ENCODE data around the gene EBF4.
"Not testable (repeated sequence)": the region's sequence is repeated elsewhere in the genome, so short reads cannot be mapped to it uniquely, and the experiment has no call there.

The EBF4 gene

DNA sequence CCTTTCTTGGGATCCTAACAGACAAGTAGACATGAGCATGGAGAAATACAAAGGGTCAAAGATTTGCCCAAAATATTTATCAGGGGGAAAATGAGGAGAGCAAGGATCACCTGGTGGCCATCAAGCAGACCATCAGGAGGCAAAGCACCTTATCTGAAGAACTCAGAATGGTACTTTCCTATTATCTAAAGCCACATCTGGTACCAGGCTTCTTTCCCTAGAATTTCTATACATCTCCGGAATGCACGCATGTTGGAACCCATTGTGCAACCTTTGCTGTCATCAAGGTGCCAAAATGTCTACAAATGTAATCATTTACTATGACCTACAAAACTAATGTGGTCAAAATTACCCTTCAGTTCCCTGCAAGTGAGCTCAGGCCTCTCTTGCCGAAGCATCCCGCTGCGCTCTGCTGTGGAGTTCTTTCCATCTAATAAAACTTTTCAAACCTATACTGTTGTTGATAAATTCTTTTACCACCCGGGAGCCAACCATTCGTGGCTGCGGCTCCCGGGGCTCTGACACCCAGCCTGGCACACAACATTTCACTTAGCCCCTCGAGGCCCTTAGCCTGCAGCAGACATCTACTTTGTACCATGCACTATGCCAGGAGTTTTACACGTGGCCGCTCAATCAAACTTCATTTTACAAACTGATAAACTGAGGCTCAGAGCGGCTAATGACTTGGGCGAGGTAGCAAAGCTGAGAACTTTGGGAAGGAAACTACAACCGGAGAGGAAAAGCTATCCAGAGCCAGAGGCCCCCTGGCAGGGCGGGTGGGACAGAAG lies 111.7 kb downstream of the EBF4 start:
- H3K4me3 Mint-ChIP-seq, result no peak overlapping the region

GRCh38 chr20:2804852-2805688 lies 112.5 kb downstream of the EBF4 start:
- peaks cover under 1% of the 10 kb centered on the region for H3K36me3 Mint-ChIP-seq (ENCODE audit: low read depth)
- H3K9me3 Mint-ChIP-seq, result no peaks in the 10 kb centered on the region
- no peak overlapping the region for H3K27ac Mint-ChIP-seq
- H3K27me3 Mint-ChIP-seq, result peaks cover 61% of the 10 kb centered on the region
- no peak overlapping the region for H3K4me3 Mint-ChIP-seq
- H3K4me1 Mint-ChIP-seq (ENCODE audit: low read depth), result peaks cover 10% of the 10 kb centered on the region
- DNase-seq, result no peak

More for the DNA sequence above, 111.7 kb downstream of the EBF4 start:
- peaks cover 70% of the 10 kb centered on the region for H3K27me3 Mint-ChIP-seq
- no peak overlapping the region for H3K27ac Mint-ChIP-seq
- no peaks in the 10 kb centered on the region for H3K9me3 Mint-ChIP-seq
- H3K36me3 Mint-ChIP-seq (ENCODE audit: low read depth), result peaks cover 3% of the 10 kb centered on the region
- peaks cover 19% of the 10 kb centered on the region for H3K4me1 Mint-ChIP-seq (ENCODE audit: low read depth)
- DNase-seq, result no peak

DNA sequence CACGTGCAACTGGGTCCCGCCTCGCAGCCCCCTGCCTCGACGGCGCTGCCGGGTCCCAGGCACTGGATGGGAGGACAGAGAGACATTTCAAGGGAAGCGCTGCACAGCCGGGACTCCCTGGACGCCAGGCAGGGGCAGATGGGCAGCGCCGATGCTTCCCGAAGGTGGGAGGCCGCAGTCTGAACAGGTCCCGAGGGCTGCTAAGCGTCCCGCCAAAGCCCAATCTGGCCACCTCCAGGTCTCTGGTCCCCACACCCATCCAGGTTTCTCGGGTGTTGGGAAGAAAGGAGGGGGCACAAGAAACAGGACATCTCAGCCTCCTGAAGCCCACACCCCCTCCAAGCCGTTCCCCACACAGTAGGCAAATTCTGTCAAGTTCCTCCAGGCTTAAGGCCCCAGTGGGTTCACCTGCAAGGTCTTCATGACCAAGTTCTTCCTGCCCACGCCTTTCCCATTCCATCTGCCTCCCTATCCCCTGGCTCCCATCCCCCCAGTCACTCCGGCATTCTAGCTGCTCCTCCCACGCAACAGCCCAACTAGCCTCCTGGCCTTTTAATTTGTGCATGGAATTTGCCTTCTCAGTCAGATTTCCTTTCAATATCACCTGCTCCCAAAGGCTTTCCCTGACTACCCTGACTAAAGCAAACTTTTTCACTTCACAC lies 113.2 kb downstream of the EBF4 start:
- no peak overlapping the region for H3K27ac Mint-ChIP-seq
- H3K9me3 Mint-ChIP-seq, result no peaks in the 10 kb centered on the region
- peaks cover 7% of the 10 kb centered on the region for H3K4me1 Mint-ChIP-seq (ENCODE audit: low read depth)
- no peak for DNase-seq
- H3K36me3 Mint-ChIP-seq (ENCODE audit: low read depth), result no peaks in the 10 kb centered on the region
- no peak overlapping the region for H3K4me3 Mint-ChIP-seq
- H3K27me3 Mint-ChIP-seq, result peaks cover 58% of the 10 kb centered on the region

DNA sequence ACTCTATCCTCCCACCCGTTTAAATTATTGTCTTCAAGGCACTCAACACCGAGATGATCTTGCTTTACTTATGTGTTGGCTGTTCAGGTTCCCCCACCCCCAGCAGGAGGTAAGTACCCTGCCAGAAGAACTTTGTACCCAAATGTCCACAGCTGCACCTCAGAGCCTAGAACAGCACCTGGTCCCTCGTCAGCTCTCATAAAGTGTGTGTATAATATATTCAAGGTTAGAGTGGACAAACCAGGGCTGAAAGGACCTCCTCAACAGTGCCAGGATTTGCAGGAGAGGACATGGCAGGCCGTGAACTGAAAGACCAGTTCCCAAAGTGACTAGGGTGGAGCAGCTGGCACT lies 113.7 kb downstream of the EBF4 start:
- no peak overlapping the region for H3K27ac Mint-ChIP-seq
- DNase-seq, result no peak
- H3K27me3 Mint-ChIP-seq, result peaks cover 58% of the 10 kb centered on the region
- no peaks in the 10 kb centered on the region for H3K36me3 Mint-ChIP-seq (ENCODE audit: low read depth)
- no peaks in the 10 kb centered on the region for H3K9me3 Mint-ChIP-seq
- peaks cover 2% of the 10 kb centered on the region for H3K4me1 Mint-ChIP-seq (ENCODE audit: low read depth)
- H3K4me3 Mint-ChIP-seq, result no peak overlapping the region

DNA sequence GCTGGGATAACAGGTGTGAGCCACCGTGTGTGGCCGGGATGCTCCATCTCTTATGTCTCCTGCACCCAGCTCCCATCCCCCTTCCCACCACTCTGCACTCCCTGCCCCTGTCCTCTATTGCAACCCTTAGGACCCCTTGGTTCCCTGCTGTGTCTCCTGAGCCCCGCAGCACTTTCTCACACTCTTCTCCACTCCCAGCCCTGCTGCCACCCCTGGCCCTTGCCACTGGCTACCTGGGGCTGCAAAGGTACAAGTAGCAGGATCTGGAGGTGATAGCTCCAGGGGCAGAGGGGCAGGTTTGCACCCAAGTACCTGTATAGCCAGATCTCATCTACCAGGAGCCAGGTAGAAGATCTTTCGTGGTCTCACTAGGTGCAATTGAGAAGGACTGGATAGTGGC lies 114.4 kb downstream of the EBF4 start:
- no peak for DNase-seq
- Mint-ChIP-seq H3K36me3 (ENCODE audit: low read depth) (no peaks in the 10 kb centered on the region), H3K27ac (no peak overlapping the region), H3K9me3 (peaks cover 2% of the 10 kb centered on the region), H3K4me1 (ENCODE audit: low read depth) (no peaks in the 10 kb centered on the region), H3K4me3 (no peak overlapping the region), H3K27me3 (peaks cover 60% of the 10 kb centered on the region)

DNA sequence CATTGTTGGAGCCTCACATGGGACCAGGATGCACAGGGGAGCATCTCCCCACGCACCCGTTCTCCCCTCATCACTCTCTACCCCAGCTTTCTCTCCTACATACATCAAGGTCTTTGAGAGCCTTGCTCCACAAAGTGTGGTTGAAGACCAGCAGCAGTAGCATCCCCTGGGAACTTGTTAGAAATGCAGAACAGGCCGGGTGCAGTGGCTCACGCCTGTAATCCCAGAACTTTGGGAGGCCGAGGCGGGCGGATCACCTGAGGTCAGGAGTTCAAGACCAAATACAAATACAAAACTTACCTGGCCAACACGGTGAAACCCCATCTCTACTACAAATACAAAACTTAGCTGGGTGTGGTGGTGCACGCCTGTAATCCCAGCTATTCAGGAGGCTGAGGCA lies 115.3 kb downstream of the EBF4 start:
- H3K36me3 Mint-ChIP-seq (ENCODE audit: low read depth); H3K9me3 Mint-ChIP-seq; H3K4me1 Mint-ChIP-seq (ENCODE audit: low read depth); DNase-seq; H3K27ac Mint-ChIP-seq; H3K4me3 Mint-ChIP-seq: not testable (repeated sequence)
- peaks cover 58% of the 10 kb centered on the region for H3K27me3 Mint-ChIP-seq

- no peak overlapping the region for H3K4me3 Mint-ChIP-seq
Measured at GRCh38 chr20:2809690-2810089, 117.1 kb downstream of the EBF4 start.

More at GRCh38 chr20:2809690-2810089, 117.1 kb downstream of the EBF4 start:
- DNase-seq, result no peak
- Mint-ChIP-seq H3K27ac (no peak overlapping the region), H3K27me3 (peaks cover 45% of the 10 kb centered on the region), H3K36me3 (ENCODE audit: low read depth) (no peaks in the 10 kb centered on the region), H3K4me1 (ENCODE audit: low read depth) (no peaks in the 10 kb centered on the region), H3K9me3 (peaks cover 13% of the 10 kb centered on the region)
